ENCODE measurements around the gene DPM1. TPM values are rescaled to one million over a fixed set of nuclear protein-coding genes. Genes with fewer than 3 reads are reported as not detected.
A peak's percentile ranks its signal among the peaks of the same experiment; 100 is the strongest.

The DPM1 gene
- total RNA-seq, 6 experiments from 2014 or later: 51.8 to 59.9 (median 57.4) TPM

DNA sequence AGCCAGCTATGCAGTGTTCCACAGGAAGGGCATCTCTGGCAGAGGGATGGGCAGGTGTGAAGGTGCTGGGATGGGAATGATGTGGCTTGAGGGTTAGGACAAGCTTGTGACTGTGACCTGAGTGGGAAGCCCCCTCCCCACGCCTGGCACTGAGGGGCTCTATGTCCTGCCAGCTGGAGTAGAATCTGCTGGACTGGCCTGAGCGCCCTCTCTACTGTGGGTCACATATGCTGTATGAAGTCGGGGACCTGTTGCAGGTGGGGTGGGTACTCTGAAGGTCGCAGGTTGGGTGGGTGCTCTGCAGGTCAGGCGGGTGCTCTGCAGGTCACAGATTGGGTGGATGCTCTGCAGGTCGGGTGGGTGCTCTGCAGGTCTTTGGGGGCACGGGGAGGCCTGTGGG lies 44.3 kb upstream of the DPM1 start:
- Mint-ChIP-seq H3K27me3 (ENCODE audit: insufficient read depth) (peaks cover 8% of the 10 kb centered on the region), H3K4me3 (no peak overlapping the region), H3K4me1 (ENCODE audit: low read depth) (no peaks in the 10 kb centered on the region), H3K27ac (no peak overlapping the region), H3K9me3 (no peaks in the 10 kb centered on the region), H3K36me3 (ENCODE audit: low read depth) (no peaks in the 10 kb centered on the region)
- TF ChIP-seq, protein P1, sequence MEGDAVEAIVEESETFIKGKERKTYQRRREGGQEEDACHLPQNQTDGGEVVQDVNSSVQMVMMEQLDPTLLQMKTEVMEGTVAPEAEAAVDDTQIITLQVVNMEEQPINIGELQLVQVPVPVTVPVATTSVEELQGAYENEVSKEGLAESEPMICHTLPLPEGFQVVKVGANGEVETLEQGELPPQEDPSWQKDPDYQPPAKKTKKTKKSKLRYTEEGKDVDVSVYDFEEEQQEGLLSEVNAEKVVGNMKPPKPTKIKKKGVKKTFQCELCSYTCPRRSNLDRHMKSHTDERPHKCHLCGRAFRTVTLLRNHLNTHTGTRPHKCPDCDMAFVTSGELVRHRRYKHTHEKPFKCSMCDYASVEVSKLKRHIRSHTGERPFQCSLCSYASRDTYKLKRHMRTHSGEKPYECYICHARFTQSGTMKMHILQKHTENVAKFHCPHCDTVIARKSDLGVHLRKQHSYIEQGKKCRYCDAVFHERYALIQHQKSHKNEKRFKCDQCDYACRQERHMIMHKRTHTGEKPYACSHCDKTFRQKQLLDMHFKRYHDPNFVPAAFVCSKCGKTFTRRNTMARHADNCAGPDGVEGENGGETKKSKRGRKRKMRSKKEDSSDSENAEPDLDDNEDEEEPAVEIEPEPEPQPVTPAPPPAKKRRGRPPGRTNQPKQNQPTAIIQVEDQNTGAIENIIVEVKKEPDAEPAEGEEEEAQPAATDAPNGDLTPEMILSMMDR (IDR thresholded peaks at IDR 0.05): no peak
- no peak for DNase-seq

DNA sequence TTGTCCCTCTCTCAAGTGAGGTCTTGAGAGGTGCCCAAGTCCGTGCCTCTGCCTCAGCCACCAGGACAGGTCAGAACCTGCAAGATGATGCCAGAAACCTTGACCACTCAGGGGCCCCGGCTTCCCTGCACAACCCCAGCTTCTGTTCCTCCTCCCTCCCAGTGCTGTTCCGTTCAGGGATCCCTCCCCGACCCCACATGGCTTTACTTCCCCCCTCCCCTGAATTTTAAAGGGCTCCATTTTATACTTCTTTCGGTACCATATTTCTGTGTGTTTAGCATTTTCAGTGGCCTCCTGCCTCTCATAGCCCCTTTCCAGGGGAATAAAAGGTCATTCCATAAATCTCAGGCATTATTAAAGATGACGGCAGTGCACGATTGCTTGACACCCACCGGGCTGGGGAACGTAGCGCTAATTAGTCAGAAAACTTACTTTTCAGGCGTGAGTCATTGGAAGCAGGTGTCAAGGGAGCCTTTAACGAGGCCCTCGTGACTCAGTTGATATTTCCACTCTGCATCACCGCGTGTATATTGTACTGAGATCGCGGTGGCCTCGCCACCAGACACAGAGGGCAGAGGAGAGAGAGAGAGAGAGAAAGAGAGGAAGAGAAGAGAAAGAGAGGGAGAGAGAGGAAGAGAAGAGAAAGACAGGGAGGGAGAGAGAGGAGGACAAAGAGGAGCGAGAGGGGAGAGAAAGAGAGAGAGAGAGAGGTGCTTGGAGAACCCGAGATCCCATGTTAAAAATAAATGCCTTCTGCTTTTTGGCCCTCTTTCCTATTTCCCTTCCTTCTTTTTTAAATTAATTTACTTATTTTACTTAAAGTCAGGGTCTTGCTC lies 43.3 kb upstream of the DPM1 start:
- Mint-ChIP-seq H3K9me3 (no peaks in the 10 kb centered on the region), H3K27ac (no peak overlapping the region), H3K36me3 (ENCODE audit: low read depth) (no peaks in the 10 kb centered on the region), H3K4me1 (ENCODE audit: low read depth) (peaks cover 7% of the 10 kb centered on the region), H3K27me3 (ENCODE audit: insufficient read depth) (peaks cover 8% of the 10 kb centered on the region), H3K4me3 (no peak overlapping the region)
- TF ChIP-seq, protein P1 (IDR thresholded peaks at IDR 0.05): no peak
- no peak for DNase-seq

DNA sequence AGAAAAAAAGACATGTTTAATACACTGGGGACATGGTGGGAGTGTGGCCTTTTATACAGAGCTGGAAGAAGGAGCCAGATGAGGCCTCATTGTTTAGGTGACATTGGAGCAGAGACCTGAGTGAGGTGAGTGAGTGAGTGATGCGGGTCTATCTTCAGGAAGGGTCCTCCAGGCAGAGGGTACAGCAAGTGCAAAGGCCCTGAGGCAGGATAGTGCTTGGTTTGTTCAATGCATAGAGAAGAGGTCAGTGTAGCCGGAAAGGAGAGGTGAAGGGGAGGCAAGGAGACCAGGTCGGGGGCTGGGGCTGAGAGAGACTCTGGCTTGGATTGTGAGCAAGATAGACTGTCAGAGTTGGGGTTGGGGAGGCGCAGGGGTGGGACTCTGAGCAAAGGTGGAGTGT lies 41.0 kb upstream of the DPM1 start:
- no peaks in the 10 kb centered on the region for H3K36me3 Mint-ChIP-seq (ENCODE audit: low read depth)
- no peak overlapping the region for H3K27ac Mint-ChIP-seq
- H3K27me3 Mint-ChIP-seq (ENCODE audit: insufficient read depth): peaks cover 8% of the 10 kb centered on the region

DNA sequence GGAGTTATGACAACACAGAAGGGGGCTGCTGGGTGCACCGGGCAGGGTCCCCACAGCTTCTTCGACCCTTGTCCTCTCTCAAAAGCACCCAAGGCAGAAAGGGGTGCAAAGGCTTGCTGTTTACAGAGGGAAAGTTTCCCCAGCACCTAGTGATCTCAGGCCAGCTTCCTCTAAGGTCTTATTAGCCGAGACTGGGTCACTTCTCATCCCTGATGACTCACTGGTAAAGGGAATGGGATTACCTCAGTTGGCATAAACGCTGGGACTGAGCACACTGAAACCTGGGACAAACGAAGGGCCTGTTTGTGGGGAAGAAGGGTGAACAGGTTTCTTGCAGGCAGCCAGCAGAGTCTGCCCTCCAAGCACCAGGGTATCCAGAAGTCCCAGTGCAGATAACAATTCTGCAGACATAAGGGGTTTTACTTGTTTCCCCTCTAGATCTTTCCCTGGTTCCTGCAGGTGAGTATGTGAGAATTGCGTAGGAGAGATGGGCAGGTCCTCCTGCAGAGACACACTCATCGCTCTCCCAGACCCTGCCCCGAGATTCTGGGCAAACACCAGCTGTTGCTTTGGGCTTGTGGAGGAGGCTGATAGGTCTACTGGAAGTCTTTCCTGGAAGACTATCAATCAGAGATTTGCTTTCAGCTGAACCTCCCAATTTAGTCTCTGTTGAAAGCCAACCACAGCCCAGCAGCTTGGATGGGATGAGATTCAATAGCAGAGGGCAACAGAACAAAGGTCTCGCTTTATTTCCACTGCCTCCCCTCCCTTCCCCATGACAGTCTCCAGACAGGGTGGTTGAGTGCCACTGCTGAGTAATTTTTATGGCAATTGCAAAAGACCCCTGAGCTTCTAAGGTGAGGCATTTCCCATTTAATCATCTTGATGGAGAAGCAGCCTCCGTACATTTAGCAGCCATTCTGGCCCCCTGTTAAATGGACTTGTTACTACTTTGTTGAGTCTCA lies 38.9 kb upstream of the DPM1 start:
- TF ChIP-seq, protein P1 (IDR thresholded peaks at IDR 0.05): no peak
- Mint-ChIP-seq H3K4me3 (no peak overlapping the region), H3K27me3 (ENCODE audit: insufficient read depth) (peaks cover 8% of the 10 kb centered on the region), H3K4me1 (ENCODE audit: low read depth) (peaks cover 19% of the 10 kb centered on the region), H3K27ac (no peak overlapping the region), H3K9me3 (no peaks in the 10 kb centered on the region), H3K36me3 (ENCODE audit: low read depth) (0 out of 2 replicates have a peak, but pooled peaks cover 4% of the 10 kb centered on the region)
- peak; percentile 19 for DNase-seq

More for the DNA sequence above, 41.0 kb upstream of the DPM1 start:
- peaks cover 11% of the 10 kb centered on the region for H3K4me1 Mint-ChIP-seq (ENCODE audit: low read depth)
- H3K9me3 Mint-ChIP-seq: no peaks in the 10 kb centered on the region
- no peak for DNase-seq
- H3K4me3 Mint-ChIP-seq: no peak overlapping the region
- TF ChIP-seq, protein P1 (IDR thresholded peaks at IDR 0.05): no peak

DNA sequence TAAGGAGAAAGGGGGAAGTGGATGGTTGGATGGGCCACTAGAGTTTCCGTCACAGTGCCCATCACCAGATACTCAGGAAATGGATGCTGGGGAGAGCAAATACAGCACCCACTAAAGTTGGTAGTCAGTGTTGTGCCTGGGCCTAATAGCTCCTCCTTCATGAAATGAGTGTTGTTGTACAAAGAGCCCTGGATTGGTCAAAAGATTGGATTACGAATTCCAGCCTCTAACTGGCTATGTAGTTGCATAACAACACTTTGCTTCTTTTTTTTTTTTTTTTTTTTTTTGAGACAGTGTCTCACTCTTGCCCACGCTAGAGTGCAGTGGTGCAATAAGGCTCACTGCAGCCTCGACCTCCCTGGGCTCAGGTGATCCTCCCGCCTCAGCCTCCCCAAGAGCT lies 37.2 kb upstream of the DPM1 start:
- no peak overlapping the region for H3K27ac Mint-ChIP-seq
- TF ChIP-seq, protein P1 (IDR thresholded peaks at IDR 0.05): no peak
- DNase-seq: peak; percentile 46
- H3K4me3 Mint-ChIP-seq: no peak overlapping the region
- peaks cover 8% of the 10 kb centered on the region for H3K27me3 Mint-ChIP-seq (ENCODE audit: insufficient read depth)
- 0 out of 2 replicates have a peak, but pooled peaks cover 4% of the 10 kb centered on the region for H3K36me3 Mint-ChIP-seq (ENCODE audit: low read depth)
- peaks cover 25% of the 10 kb centered on the region for H3K4me1 Mint-ChIP-seq (ENCODE audit: low read depth)
- H3K9me3 Mint-ChIP-seq: no peaks in the 10 kb centered on the region
